GM19455 (cell line): ENCODE measurements around the gene PTX3.

ENCODE experiments used
- ATAC-seq: cut with Tn5 transposase; IDR thresholded peaks from one replicate; pipeline ENCODE4 v1.9.1; 2021; ENCODE audit not compliant: unreplicated experiment

The PTX3 gene

GRCh38 chr3:157436583-157437291, at the start of gene PTX3:
PTX3 (plus strand) TSS chr3:157436850; CDS start chr3:157436934, 84 bp downstream.
- no peak for ATAC-seq

GRCh38 chr3:157387708-157388435, 48.8 kb upstream of the PTX3 start:
- ATAC-seq = no peak

- no peak for ATAC-seq
Observed at GRCh38 chr3:157388976-157389375, 47.7 kb upstream of the PTX3 start.

- no peak for ATAC-seq
Observed at GRCh38 chr3:157390713-157391515, 45.7 kb upstream of the PTX3 start.

- no peak for ATAC-seq
Observed at GRCh38 chr3:157392104-157392503, 44.5 kb upstream of the PTX3 start.

GRCh38 chr3:157393113-157393512, 43.5 kb upstream of the PTX3 start:
- no peak for ATAC-seq

- no peak for ATAC-seq
Observed at GRCh38 chr3:157394411-157394810, 42.2 kb upstream of the PTX3 start.

GRCh38 chr3:157398598-157398997, 38.1 kb upstream of the PTX3 start:
- no peak for ATAC-seq

- no peak for ATAC-seq
Observed at GRCh38 chr3:157404381-157404780, 32.3 kb upstream of the PTX3 start.

GRCh38 chr3:157405457-157405856, 31.2 kb upstream of the PTX3 start:
- no peak for ATAC-seq

- no peak for ATAC-seq
Observed at GRCh38 chr3:157406394-157406793, 30.3 kb upstream of the PTX3 start.

GRCh38 chr3:157407769-157408168, 28.9 kb upstream of the PTX3 start:
- no peak for ATAC-seq

- no peak for ATAC-seq
Observed at GRCh38 chr3:157408499-157409149, 28.0 kb upstream of the PTX3 start.

- no peak for ATAC-seq
Observed at GRCh38 chr3:157409516-157409915, 27.1 kb upstream of the PTX3 start.

GRCh38 chr3:157410945-157411344, 25.7 kb upstream of the PTX3 start:
- no peak for ATAC-seq

GRCh38 chr3:157412323-157412855, 24.3 kb upstream of the PTX3 start:
- no peak for ATAC-seq

GRCh38 chr3:157414861-157415260, 21.8 kb upstream of the PTX3 start:
- ATAC-seq = no peak

GRCh38 chr3:157416347-157417087, 20.1 kb upstream of the PTX3 start:
- ATAC-seq = no peak

GRCh38 chr3:157417247-157417646, 19.4 kb upstream of the PTX3 start:
- ATAC-seq = no peak

GRCh38 chr3:157418104-157418503, 18.5 kb upstream of the PTX3 start:
- no peak for ATAC-seq
